ENCODE data around the gene VPS18. TPM values are rescaled to one million over a fixed set of nuclear protein-coding genes. Genes with fewer than 3 reads are reported as not detected.
A peak's percentile ranks its signal among the peaks of the same experiment; 100 is the strongest.

The VPS18 gene
- total RNA-seq, 1 donor from 2014 or later: 8.0 TPM

- H3K27me3 ChIP-seq: peaks cover 43% of the 10 kb centered on the region
- H3K4me1 ChIP-seq: peaks cover 13% of the 10 kb centered on the region
- H3K79me2 ChIP-seq (ENCODE audit: low read depth): no peaks in the 10 kb centered on the region
- H3K9me3 Mint-ChIP-seq: no peaks in the 10 kb centered on the region
- peak overlapping the region; percentile 85 for H3K4me2 ChIP-seq
- DNase-seq (ENCODE audit: low spot score): peak; percentile 28
- H2AFZ ChIP-seq (replicated peaks): peak overlapping the region; percentile 86
- H3K27me3 Mint-ChIP-seq (ENCODE audit: insufficient read depth, low read depth): peaks cover 15% of the 10 kb centered on the region
- H3K36me3 Mint-ChIP-seq: no peaks in the 10 kb centered on the region
- H3K27ac Mint-ChIP-seq: no peak overlapping the region
- TF ChIP-seq EZH2phosphoT487 (IDR thresholded peaks at IDR 0.05) (no peak), CTCF (IDR thresholded peaks at IDR 0.05) (no peak), EZH2 (IDR thresholded peaks at IDR 0.05) (no peak)
- H3K36me3 ChIP-seq: no peaks in the 10 kb centered on the region
- H3K9ac ChIP-seq: peak overlapping the region; percentile 17
- H3K4me3 ChIP-seq: peak overlapping the region; percentile 50
- H3K4me3 Mint-ChIP-seq: peak overlapping the region; percentile 79
- H3F3A ChIP-seq (ENCODE audit: low read depth): peaks cover 23% of the 10 kb centered on the region
- H3K9me3 ChIP-seq (ENCODE audit: low read depth): no peaks in the 10 kb centered on the region
- no peaks in the 10 kb centered on the region for H4K20me1 ChIP-seq (ENCODE audit: low read depth)
- H3K27ac ChIP-seq: no peak overlapping the region
- peaks cover 31% of the 10 kb centered on the region for H3K4me1 Mint-ChIP-seq
These were observed 46.8 kb downstream of the VPS18 start for GRCh38 chr15:40941068-40941527.

GRCh38 chr15:40941528-40942336 is 47.5 kb downstream of the VPS18 start:
- peak overlapping the region; percentile 82 for H3K4me3 Mint-ChIP-seq
- peaks cover 30% of the 10 kb centered on the region for H3K4me1 Mint-ChIP-seq
- no peaks in the 10 kb centered on the region for H3K36me3 Mint-ChIP-seq
- H3K27ac Mint-ChIP-seq: no peak overlapping the region
- Histone ChIP-seq H3K79me2 (ENCODE audit: low read depth) (no peaks in the 10 kb centered on the region), H3F3A (ENCODE audit: low read depth) (peaks cover 23% of the 10 kb centered on the region), H3K4me3 (peak overlapping the region; percentile 50), H4K20me1 (ENCODE audit: low read depth) (no peaks in the 10 kb centered on the region), H2AFZ (replicated peaks) (peak overlapping the region; percentile 100), H3K9ac (peak overlapping the region; percentile 17), H3K27ac (no peak overlapping the region), H3K27me3 (peaks cover 43% of the 10 kb centered on the region), H3K9me3 (ENCODE audit: low read depth) (no peaks in the 10 kb centered on the region), H3K4me1 (peaks cover 13% of the 10 kb centered on the region), H3K36me3 (no peaks in the 10 kb centered on the region), H3K4me2 (peak overlapping the region; percentile 85)
- H3K9me3 Mint-ChIP-seq: no peaks in the 10 kb centered on the region
- peak; percentile 95 for DNase-seq (ENCODE audit: low spot score)
- peaks cover 15% of the 10 kb centered on the region for H3K27me3 Mint-ChIP-seq (ENCODE audit: insufficient read depth, low read depth)
- TF ChIP-seq EZH2phosphoT487 (IDR thresholded peaks at IDR 0.05): peak; percentile 18
- TF ChIP-seq CTCF (IDR thresholded peaks at IDR 0.05): peak; percentile 58
- TF ChIP-seq EZH2 (IDR thresholded peaks at IDR 0.05): peak; percentile 64

- Histone ChIP-seq H3K4me1 (peaks cover 13% of the 10 kb centered on the region), H3K9me3 (ENCODE audit: low read depth) (no peaks in the 10 kb centered on the region), H2AFZ (replicated peaks) (peak overlapping the region; percentile 100), H3K27ac (no peak overlapping the region), H4K20me1 (ENCODE audit: low read depth) (no peaks in the 10 kb centered on the region), H3K79me2 (ENCODE audit: low read depth) (no peaks in the 10 kb centered on the region), H3K4me2 (peak overlapping the region; percentile 85), H3K36me3 (no peaks in the 10 kb centered on the region), H3K9ac (no peak overlapping the region), H3K27me3 (peaks cover 43% of the 10 kb centered on the region), H3K4me3 (peak overlapping the region; percentile 50), H3F3A (ENCODE audit: low read depth) (peaks cover 23% of the 10 kb centered on the region)
- TF ChIP-seq EZH2 (IDR thresholded peaks at IDR 0.05) (peak; percentile 39), EZH2phosphoT487 (IDR thresholded peaks at IDR 0.05) (no peak)
- H3K27me3 Mint-ChIP-seq (ENCODE audit: insufficient read depth, low read depth): peaks cover 15% of the 10 kb centered on the region
- H3K9me3 Mint-ChIP-seq: no peaks in the 10 kb centered on the region
- H3K4me3 Mint-ChIP-seq: peak overlapping the region; percentile 82
- H3K27ac Mint-ChIP-seq: no peak overlapping the region
- no peak for DNase-seq (ENCODE audit: low spot score)
- peaks cover 24% of the 10 kb centered on the region for H3K4me1 Mint-ChIP-seq
- H3K36me3 Mint-ChIP-seq: no peaks in the 10 kb centered on the region
These were observed 48.1 kb downstream of the VPS18 start for GRCh38 chr15:40942337-40942854.

Data from neural progenitor cell (in vitro differentiated cells).